ENCODE results near the gene BTN1A1. TPM values are rescaled to one million over a fixed set of nuclear protein-coding genes. Genes with fewer than 3 reads are reported as not detected.

Gene BTN1A1
- total and polyA plus RNA-seq, 9 of the 15 experiments (the other 6 are each of a cell fraction or from before 2014, with no cell fraction given) = 0.01 to 0.15 (median 0.06) TPM; not detected in 4

GRCh38 chr6:26550250-26550993, 50.3 kb downstream of the BTN1A1 start (continued):
- TF ChIP-seq ZBTB5 (IDR thresholded peaks at IDR 0.05) (no peak), ID3 (CRISPR knock-in tag; IDR thresholded peaks at IDR 0.05) (peak; percentile 43; the same call in 1 of the 2 replicates), ID3 (tag; IDR thresholded peaks at IDR 0.05) (no peak), NONO (IDR thresholded peaks at IDR 0.05; ENCODE audit: low read depth in 2 of 2, low read length in 1 of 2) (no peak), ZBTB33 (CRISPR knock-in tag; IDR thresholded peaks at IDR 0.05) (peak; percentile 83), IFI16 (CRISPR knock-in tag; IDR thresholded peaks at IDR 0.05) (0 out of 2 replicates have a peak, but pooled peaks have one; percentile 30), CC2D1A (IDR thresholded peaks at IDR 0.05) (0 out of 2 replicates have a peak, but pooled peaks have one; percentile 18), GTF2A2 (tag; IDR thresholded peaks at IDR 0.05) (peak; percentile 65), PTTG1 (tag; IDR thresholded peaks at IDR 0.05; ENCODE audit: low read depth) (peak; percentile 88), FUS (optimal IDR thresholded peaks at IDR 0.05; ENCODE audit: low read depth, low read length) (no peak), ZNF444 (CRISPR knock-in tag; IDR thresholded peaks at IDR 0.05) (peak; percentile 62; the same call in 1 of the 2 replicates), ZSCAN32 (CRISPR knock-in tag; IDR thresholded peaks at IDR 0.05) (no peak), CREM (IDR thresholded peaks at IDR 0.05; ENCODE audit: low read depth) (peak; percentile 5; the same call in 1 of the 2 replicates), ZNF583 (CRISPR knock-in tag; IDR thresholded peaks at IDR 0.05) (peak; percentile 93), HINFP (tag; conservative IDR thresholded peaks at IDR 0.05; ENCODE audit: low read depth) (peak; percentile 64), NFIC (IDR thresholded peaks at IDR 0.05) (peak; percentile 74), NFE2L1 (tag; IDR thresholded peaks at IDR 0.05; ENCODE audit: borderline replicate concordance, low read depth) (peak; percentile 49)
